Astrocyte of the spinal cord (primary cell): ENCODE data around the gene PPP4R1.

Experiments used
- DNase-seq: peaks from one replicate; pipeline ENCODE4 v3.0.0; 2011; ENCODE audit warnings: low read depth, low spot score
- H3K4me3 ChIP-seq: 2 replicates; pipeline ENCODE4 v1.5.1; 2011; ENCODE audit warnings: low read depth, mild to moderate bottlenecking, low read length, moderate library complexity
- in situ Hi-C: cut with HindIII; loops from 2 replicates; pipeline ENCODE4 v1.10.0; 2017; ENCODE audit warnings: low sequenced_read_pairs
- TF ChIP-seq, protein P1 (sequence below): IDR thresholded peaks from 2 replicates; pipeline ENCODE4 v1.5.1; 2012; ENCODE audit warnings: low read depth, mild to moderate bottlenecking, low read length, inconsistent platforms

PPP4R1 gene

DNA sequence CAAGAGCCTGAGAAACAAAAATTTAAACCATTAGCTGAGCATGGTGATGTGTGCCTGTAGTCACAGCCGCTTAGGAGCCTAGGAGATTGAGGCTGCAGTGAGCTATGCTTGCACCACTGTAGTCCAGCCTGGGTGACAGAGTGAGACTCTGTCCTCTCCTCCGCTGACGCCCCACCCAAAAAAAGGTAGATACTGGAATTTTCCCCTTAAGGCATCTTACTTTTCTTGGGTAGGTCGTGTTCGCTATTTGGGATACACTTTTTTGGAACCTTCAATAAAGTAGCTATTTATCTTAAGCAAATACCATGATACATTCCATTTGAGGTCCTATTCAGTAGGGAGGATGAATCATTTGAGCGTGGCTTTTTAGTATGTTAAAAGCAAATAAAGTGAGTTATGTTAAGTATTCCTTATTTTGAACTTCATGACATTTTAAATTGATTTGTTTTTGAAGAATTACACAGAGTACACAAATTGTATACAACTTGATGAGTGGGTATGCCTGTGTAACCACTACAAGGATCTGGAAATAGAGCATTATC is 100.3 kb downstream of the PPP4R1 start:
- no peak overlapping the region for H3K4me3 ChIP-seq
- in situ Hi-C loops = no loop called here
- TF ChIP-seq, protein P1, sequence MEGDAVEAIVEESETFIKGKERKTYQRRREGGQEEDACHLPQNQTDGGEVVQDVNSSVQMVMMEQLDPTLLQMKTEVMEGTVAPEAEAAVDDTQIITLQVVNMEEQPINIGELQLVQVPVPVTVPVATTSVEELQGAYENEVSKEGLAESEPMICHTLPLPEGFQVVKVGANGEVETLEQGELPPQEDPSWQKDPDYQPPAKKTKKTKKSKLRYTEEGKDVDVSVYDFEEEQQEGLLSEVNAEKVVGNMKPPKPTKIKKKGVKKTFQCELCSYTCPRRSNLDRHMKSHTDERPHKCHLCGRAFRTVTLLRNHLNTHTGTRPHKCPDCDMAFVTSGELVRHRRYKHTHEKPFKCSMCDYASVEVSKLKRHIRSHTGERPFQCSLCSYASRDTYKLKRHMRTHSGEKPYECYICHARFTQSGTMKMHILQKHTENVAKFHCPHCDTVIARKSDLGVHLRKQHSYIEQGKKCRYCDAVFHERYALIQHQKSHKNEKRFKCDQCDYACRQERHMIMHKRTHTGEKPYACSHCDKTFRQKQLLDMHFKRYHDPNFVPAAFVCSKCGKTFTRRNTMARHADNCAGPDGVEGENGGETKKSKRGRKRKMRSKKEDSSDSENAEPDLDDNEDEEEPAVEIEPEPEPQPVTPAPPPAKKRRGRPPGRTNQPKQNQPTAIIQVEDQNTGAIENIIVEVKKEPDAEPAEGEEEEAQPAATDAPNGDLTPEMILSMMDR = no peak
- peak; percentile 68 for DNase-seq

DNA sequence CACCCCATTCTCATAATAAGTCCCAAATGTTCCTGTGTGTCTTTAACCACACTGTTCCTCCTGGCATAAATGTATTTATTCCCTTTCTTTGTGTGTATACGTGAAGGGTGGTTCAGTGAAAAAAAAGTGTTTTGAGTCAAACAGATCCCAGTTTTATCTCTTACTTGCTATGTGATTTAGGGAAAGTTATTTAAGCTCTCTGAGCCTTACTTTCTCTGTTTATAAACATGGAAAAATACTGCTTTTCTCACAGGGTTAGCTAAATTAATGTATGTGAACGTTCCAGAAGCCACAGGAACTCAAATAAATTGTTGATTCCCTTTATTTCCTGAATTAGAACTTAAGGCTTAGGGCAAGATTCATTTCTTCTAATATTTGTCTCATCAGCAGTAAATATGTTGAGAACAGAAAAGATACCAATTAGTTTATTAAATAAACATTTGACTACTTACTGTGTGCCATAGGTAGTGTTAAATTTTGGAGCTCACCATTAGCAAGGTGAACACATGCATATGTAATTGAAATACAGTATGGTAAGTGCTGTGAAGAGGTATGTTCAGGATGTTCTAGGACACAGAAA is 105.8 kb downstream of the PPP4R1 start:
- DNase-seq = no peak
- TF ChIP-seq, protein P1 = no peak
- H3K4me3 ChIP-seq = no peak overlapping the region
- in situ Hi-C loops = no loop called here

DNA sequence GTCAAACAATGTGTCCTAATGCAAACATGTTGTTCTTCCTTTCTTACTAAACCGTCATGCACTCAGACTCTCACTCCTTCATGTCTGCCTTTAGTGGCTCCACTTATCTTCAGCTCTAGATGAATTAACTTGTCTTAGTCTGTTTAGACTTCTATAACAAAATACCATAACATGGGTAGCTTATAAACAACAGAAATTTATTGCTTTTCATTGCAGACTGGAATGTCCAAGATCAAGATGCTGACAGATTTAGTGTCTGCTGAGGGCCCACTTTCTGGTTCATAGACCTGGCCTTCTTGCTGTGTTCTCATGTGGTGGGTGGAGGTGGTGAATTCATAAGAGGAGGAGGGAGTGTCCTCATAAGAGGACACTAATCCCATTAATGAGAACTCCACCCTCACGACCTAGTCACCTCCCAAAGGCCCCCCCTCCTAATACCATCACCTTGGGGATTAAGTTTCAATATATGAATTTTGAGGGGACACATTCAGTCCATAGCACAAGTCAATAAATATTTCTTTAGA is 106.7 kb downstream of the PPP4R1 start:
- in situ Hi-C loops = no loop called here
- no peak for DNase-seq
- TF ChIP-seq, protein P1 = no peak
- H3K4me3 ChIP-seq = no peak overlapping the region

DNA sequence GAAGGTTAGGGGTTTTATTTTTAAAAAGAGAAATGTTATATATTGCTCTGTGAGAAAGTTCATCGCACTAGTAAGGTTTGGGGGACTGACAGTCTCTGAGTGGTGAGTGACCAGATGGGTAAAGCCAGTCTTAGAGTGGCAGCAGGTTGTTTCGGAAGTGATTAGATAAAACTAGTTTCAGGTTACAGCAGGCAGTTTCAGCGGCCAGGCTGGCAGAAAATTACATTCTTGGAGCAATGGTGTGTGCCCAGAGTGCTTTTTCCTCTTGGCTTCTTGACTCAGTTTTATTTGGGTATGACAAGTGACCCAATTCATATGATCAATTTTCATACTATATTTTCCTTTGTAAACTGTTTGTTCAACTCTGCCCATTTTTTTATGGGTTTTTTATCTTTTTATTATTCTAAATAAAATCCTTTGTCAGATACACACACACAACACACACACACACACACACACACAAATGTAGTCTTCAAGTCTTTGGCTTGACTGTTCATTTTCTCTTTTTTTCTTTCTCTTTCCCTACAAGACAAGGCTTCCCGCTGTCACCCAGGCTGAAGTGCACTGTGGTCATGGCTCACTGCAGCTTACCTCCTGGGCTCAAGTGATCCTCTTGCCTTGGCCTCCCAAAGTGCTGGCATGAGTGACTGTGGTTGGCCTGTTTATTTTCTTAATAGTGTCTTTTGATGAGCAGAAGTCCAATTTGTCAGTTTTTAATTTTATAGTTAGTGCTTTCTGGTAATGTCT is 108.1 kb downstream of the PPP4R1 start:
- TF ChIP-seq, protein P1 = no peak
- H3K4me3 ChIP-seq = no peak overlapping the region
- in situ Hi-C loops = no loop called here
- DNase-seq = peak; percentile 51
